A673 (cell line): ENCODE data around the gene FDXR. TPM values are rescaled to one million over a fixed set of nuclear protein-coding genes. Genes with fewer than 3 reads are reported as not detected.

ENCODE experiments used
- BruUV-seq: library from RNA; stranded (reverse); fragments of 400-500 nt; replicated peaks from 2 replicates; lab custom pipeline; 2021; lab: Mats Ljungman, UMichigan
- CTCF ChIA-PET: fragments of 300-600 bp; sonication (Branson Sonifier 250); formaldehyde crosslinking; loops from one replicate; lab custom pipeline; 2022; ENCODE audit warnings: antibody characterized with exemption; lab: Charles Lee
- POLR2A ChIA-PET: fragments of 300-600 bp; sonication (Branson Sonifier 250); formaldehyde crosslinking; loops from one replicate; lab custom pipeline; 2022; ENCODE audit warnings: antibody characterized with exemption; ENCODE audit not compliant: low non-redundant PET; lab: Charles Lee
- DNase-seq: peaks from one replicate; pipeline ENCODE4 v3.0.0-alpha.2; 2015; ENCODE audit warnings: low spot score
- H3K27ac ChIP-seq: fragments of 200-600 bp; sonication (generic); 2 replicates; pipeline ENCODE4 v1.5.1; 2016; ENCODE audit warnings: mixed run types, low read depth, mild to moderate bottlenecking, mixed read lengths, antibody characterized with exemption, low read length; ENCODE audit not compliant: poor library complexity, severe bottlenecking
- H3K27me3 ChIP-seq: fragments of 200-600 bp; sonication (generic); replicated peaks from 2 replicates; pipeline ENCODE4 v1.6.1; 2017; ENCODE audit warnings: mixed run types, low read depth, mild to moderate bottlenecking, mixed read lengths, antibody characterized with exemption, low read length; ENCODE audit not compliant: insufficient read depth, poor library complexity
- H3K36me3 ChIP-seq: fragments of 200-600 bp; sonication (generic); 2 replicates; pipeline ENCODE4 v1.6.1; 2016; ENCODE audit warnings: mixed run types, mild to moderate bottlenecking, mixed read lengths, antibody characterized with exemption, low read length; ENCODE audit not compliant: insufficient read depth, poor library complexity, severe bottlenecking
- H3K4me1 ChIP-seq: fragments of 200-600 bp; sonication (generic); 2 replicates; pipeline ENCODE4 v1.6.1; 2017; ENCODE audit warnings: mixed run types, mild to moderate bottlenecking, mixed read lengths, antibody characterized with exemption, low read length; ENCODE audit not compliant: insufficient read depth, poor library complexity, severe bottlenecking
- H3K4me3 ChIP-seq: fragments of 200-600 bp; sonication (generic); 2 replicates; pipeline ENCODE4 v1.5.1; 2016; ENCODE audit warnings: low read depth, mixed run types, mild to moderate bottlenecking, mixed read lengths, low read length; ENCODE audit not compliant: poor library complexity, severe bottlenecking
- H3K9me3 ChIP-seq: fragments of 200-600 bp; sonication (generic); 2 replicates; pipeline ENCODE4 v1.6.1; 2016; ENCODE audit warnings: mixed run types, low read depth, mild to moderate bottlenecking, mixed read lengths, antibody characterized with exemption, low read length; ENCODE audit not compliant: poor library complexity, severe bottlenecking
- CTCF ChIP-seq: fragments of 300-800, 200-600 bp; sonication (generic); conservative IDR thresholded peaks from 2 replicates; pipeline ENCODE4 v1.5.1; 2017; ENCODE audit warnings: low read depth, mild to moderate bottlenecking, antibody characterized with exemption, low read length, moderate library complexity, mixed read lengths
- EZH2 ChIP-seq: fragments of 200-600 bp; sonication (generic); IDR thresholded peaks from 2 replicates; pipeline ENCODE4 v1.6.1; 2017; ENCODE audit warnings: borderline replicate concordance, low read depth, mild to moderate bottlenecking, mixed read lengths, antibody characterized with exemption, low read length; ENCODE audit not compliant: poor library complexity, severe bottlenecking
- intact Hi-C: fragments of 100-400 bp; cut with micrococcal nuclease; formaldehyde crosslinking; loops from one replicate; pipeline ENCODE4 v1.10.0; 2022; ENCODE audit not compliant: unreplicated experiment
- total RNA-seq: library from RNA; stranded (reverse); gene quantifications from 2 replicates; pipeline ENCODE4 v1.2.3, GENCODE V29; 2021

Gene FDXR
- total RNA-seq, 1 experiment from 2014 or later: 17.8 TPM

DNA sequence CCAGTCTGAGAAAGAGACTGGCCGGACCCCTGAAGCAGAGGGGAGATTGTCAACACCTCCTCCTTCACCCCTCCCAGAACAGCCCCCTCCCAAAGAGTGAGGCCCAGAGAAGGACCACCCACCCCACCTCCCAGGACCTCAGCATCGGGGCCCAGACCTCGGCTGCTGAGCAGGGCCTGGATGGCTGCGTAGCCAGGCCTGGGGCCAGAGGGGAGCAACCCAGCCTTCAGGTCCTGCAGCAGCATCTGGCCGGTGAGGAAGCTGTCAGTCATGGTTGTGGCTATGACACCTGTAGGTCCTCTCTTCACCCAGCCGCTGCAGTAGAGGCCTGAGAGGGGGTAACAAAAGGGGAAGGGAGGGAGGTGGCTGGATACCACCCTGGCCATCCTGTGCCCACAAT, 9.9 kb downstream of the FDXR start:
- Histone ChIP-seq H3K4me1 (peaks cover 21% of the 10 kb centered on the region), H3K36me3 (no peaks in the 10 kb centered on the region), H3K4me3 (no peak overlapping the region), H3K27ac (no peak overlapping the region), H3K27me3 (peaks cover 28% of the 10 kb centered on the region), H3K9me3 (no peaks in the 10 kb centered on the region)
- DNase-seq: no peak
- ChIA-PET CTCF (interaction anchor here (0.6 to 2.6 kb wide), 10 partner anchors 20 to 205 kb away, joined by 3 to 15 read pairs (median 5); partner anchors contain the start of gene NAT9), POLR2A (no interaction called here)
- TF ChIP-seq CTCF (no peak), EZH2 (no peak)
- intact Hi-C loops: loop anchor here (1.0 to 5.0 kb wide), 2 partner anchors 41 to 72 kb away; no protein-coding TSS in a partner anchor
- BruUV-seq: no TSS peak

DNA sequence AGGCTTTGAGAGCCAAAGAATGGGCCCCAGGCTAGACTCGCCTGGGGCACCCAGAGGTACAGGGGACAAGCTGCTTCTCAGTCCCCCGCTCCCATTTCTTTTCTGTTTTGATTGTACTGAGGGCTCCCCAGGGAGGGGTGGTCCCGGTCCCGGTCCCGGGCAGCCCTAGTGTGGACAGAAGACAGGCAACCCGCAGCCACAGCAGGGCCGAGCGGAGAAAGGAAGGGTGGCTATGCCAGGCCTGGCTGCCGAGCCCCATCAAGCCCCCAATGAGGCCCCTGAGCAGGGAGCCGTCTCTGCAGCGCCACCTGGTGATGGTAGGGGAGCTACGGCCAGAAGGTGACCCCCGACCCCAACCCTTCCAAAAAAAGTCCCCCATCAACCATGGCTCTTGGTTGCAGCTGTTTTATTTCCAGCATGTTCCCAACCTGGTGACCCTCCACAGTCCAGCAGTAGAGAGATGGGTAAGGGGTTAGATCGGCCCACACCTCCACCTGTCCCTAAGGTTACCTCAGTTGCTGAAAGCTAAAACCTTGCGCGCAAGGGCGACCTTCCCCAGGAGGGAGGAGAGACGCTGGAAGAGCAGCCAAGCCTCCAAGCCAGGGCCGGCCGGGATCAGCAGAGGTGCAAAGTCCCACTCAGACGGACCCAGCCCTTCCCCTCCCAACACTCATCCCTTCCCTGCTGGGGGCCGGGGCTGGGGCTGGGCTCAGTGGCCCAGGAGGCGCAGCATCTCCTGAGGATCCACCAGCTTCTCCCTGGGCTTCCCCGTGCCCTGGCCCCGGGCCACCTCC, 10.5 kb downstream of the FDXR start:
- no peak overlapping the region for H3K4me3 ChIP-seq
- CTCF ChIA-PET: interaction anchor here (0.7 to 2.6 kb wide), 11 partner anchors 19 to 205 kb away, joined by 3 to 15 read pairs (median 5); partner anchors contain the start of gene NAT9
- peak; percentile 73 for DNase-seq
- intact Hi-C loops: loop anchor here (1.0 to 5.0 kb wide), 2 partner anchors 40 to 71 kb away; no protein-coding TSS in a partner anchor
- POLR2A ChIA-PET: no interaction called here
- H3K36me3 ChIP-seq: no peaks in the 10 kb centered on the region
- no peaks in the 10 kb centered on the region for H3K9me3 ChIP-seq
- peak; percentile 79 for TF ChIP-seq CTCF
- no peak for TF ChIP-seq EZH2
- no TSS peak for BruUV-seq
- peaks cover 30% of the 10 kb centered on the region for H3K27me3 ChIP-seq
- peaks cover 21% of the 10 kb centered on the region for H3K4me1 ChIP-seq
- H3K27ac ChIP-seq: no peak overlapping the region

- Histone ChIP-seq H3K36me3 (no peaks in the 10 kb centered on the region), H3K4me3 (no peak overlapping the region), H3K4me1 (peaks cover 21% of the 10 kb centered on the region), H3K27me3 (peaks cover 30% of the 10 kb centered on the region), H3K27ac (no peak overlapping the region), H3K9me3 (no peaks in the 10 kb centered on the region)
- BruUV-seq: no TSS peak
- DNase-seq: no peak
- CTCF ChIA-PET: interaction anchor here (0.8 to 2.6 kb wide), 9 partner anchors 39 to 204 kb away, joined by 3 to 15 read pairs (median 5); partner anchors contain the start of gene NAT9
- intact Hi-C loops: loop anchor here (1.0 to 5.0 kb wide), 2 partner anchors 39 to 70 kb away; no protein-coding TSS in a partner anchor
- TF ChIP-seq EZH2 (no peak), CTCF (no peak)
- POLR2A ChIA-PET: no interaction called here
These were observed 11.1 kb downstream of the FDXR start for GRCh38 chr17:74861662-74862107.
